NCI-H345 treated with DMSO at 0.1 percent for 48 hours (cell line): ENCODE data around the gene CAMK2B.
A peak's percentile ranks its signal among the peaks of the same experiment; 100 is the strongest.
"Not testable (repeated sequence)": the region's sequence is repeated elsewhere in the genome, so short reads cannot be mapped to it uniquely, and the experiment has no call there.

ENCODE experiments used
- DNase-seq: peaks from one replicate; lab custom pipeline; 2025; ENCODE audit not compliant: unreplicated experiment; lab: John Stamatoyannopoulos, UW

Gene CAMK2B

DNA sequence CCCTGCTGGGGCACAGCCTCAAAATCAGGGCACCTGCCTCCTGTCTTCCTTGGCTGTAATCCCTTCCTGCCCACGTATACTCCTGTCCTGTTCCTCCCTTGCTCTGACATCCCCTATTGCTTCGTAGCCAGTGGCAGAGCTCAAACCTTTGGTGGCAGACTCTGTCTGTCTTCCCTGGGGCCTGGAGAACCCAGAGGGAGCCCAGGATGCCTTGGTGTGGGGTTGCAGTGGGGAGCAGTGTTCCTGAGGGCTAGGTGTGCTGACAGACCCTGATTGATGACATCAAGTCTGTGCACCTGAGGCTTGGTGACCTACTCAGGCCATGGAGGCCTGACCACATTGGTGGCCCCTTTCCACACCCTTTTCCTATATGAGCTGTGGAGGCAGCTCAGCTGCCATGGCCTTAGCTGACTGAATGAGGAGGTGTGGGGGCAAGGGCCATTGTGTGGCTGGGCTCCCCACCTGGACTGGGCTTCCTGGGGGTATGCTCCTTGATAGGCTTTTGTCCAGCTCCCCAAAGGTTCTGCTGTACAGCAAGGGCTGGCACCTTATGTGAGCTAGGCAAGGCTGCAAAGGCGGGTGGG, 130.7 kb downstream of the CAMK2B start:
- no peak for DNase-seq

GRCh38 chr7:44194069-44194468, 131.3 kb downstream of the CAMK2B start:
- DNase-seq, result no peak

DNA sequence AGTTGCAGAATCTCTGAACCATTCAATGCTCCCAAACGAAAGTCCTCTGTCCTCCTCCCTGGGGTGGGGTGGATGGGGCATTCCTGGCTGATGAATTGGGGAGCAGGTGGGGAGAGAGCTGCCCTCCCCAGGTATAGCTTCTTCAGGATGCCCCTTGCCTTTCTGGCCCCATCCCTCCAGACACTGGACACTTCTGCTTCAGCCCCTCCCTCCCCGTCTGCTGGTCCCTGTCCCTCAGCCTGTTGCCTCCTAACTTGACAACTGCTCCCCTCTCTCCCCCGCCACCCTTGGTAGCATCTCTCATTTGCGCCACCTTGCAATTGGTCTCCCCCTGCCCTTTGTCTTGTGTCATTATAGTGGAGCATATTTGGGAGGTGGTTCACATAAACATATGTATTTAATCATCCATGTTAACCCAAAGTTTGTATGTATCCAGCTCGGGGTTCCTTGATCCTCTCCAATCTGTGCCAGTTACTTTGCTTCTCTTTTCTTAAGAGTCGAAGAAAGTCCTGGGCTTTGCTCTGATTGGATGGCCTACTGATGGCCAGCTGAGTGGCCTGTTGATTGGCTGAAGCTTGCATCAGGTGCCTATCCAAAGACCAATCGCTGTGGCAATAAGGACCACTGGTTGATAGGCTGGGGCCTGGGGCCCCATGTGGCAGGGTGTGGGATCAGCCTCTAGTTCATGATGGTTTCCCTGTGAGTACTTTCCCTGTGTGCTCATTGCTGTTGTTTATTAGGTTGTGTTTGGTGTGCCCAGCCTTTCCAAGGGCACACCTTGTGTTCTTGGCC, 132.2 kb downstream of the CAMK2B start:
- DNase-seq, result no peak

GRCh38 chr7:44191171-44191570, 134.2 kb downstream of the CAMK2B start:
- DNase-seq, result no peak

- DNase-seq, result no peak
Measured at GRCh38 chr7:44189993-44190872, 135.2 kb downstream of the CAMK2B start.

- no peak for DNase-seq
Measured at GRCh38 chr7:44189286-44189992, 136.0 kb downstream of the CAMK2B start, which contains the start of gene GCK. Gene GCK, minus strand, starts transcription at chr7:44189439. Its CDS starts 486 bp downstream, at chr7:44188953.

GRCh38 chr7:44188480-44189225, 136.7 kb downstream of the CAMK2B start:
- DNase-seq, result no peak

GRCh38 chr7:44187636-44188416, 137.6 kb downstream of the CAMK2B start:
- no peak for DNase-seq

DNA sequence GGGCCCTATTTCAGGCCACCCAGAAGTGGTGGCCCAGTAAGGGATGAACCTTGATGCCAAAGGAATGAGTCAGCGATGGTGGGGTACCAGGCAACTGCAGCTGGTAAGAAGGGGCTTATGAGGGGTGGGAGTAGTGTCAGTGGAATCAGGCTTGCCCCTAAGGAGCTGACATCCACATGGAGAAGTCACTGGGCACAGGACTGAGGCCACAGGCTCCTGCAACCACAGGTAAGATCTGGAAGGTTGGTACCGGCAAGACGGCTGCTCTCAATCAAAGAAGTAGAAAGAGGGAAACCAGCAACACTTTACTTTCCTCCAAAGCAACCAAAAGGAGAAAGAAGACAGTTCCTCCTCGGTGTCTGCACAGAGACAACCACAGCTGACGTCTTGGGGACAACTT, 138.7 kb downstream of the CAMK2B start:
- no peak for DNase-seq

DNA sequence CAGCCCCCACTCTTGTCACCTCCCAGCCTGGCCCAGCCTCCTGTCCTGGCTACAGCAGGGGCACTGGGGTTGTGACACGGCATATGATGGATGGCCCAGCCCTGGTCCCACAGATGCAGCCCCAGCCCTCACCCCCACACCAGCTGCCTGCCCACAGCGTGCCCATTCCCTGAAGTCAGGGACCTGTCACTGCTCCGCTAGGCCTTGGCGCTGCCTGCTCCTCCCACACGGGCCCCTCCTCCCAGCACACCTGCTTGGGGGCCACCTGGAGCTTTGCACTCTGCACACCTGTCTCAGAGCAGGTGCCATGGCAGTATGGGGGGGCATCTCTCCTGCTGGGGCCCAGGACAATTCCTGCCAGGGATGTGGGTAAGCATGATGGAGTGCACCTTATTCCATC, 139.7 kb downstream of the CAMK2B start:
- DNase-seq, result no peak

- no peak for DNase-seq
Measured at GRCh38 chr7:44184873-44185446, 140.4 kb downstream of the CAMK2B start.

- no peak for DNase-seq
Measured at GRCh38 chr7:44184206-44184872, 141.1 kb downstream of the CAMK2B start.

GRCh38 chr7:44183386-44183785, 142.0 kb downstream of the CAMK2B start:
- DNase-seq, result no peak

GRCh38 chr7:44182827-44183226, 142.6 kb downstream of the CAMK2B start:
- DNase-seq, result no peak

- DNase-seq, result no peak
Measured at GRCh38 chr7:44180631-44181030, 144.8 kb downstream of the CAMK2B start.

DNA sequence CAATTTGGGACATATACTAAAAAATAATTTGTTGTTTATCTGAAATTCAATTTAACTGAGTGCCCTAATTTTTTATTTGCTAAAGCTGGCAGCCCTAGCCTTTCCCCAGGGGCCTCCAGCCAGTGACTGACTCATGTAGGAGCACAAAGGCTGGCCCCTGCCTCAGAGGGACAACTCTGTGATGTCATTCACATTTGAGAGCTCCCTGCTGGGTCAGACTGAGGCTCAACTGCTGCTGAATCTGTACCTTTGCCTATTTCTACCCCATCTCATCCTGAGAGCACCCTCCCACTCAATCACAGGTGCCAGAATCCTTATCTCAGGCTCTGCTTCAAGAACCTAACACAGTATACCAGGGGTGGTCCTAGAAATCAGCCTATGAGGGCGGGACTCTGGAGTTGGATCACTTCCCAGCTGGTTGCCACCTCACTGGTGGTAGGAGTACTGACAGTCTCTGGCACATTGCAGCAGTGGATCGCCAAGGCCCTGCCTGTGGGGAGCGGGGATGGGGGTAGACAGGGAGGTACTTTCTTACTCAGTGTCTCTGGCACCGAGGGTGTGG, 147.7 kb downstream of the CAMK2B start:
- peak; percentile 42 for DNase-seq

DNA sequence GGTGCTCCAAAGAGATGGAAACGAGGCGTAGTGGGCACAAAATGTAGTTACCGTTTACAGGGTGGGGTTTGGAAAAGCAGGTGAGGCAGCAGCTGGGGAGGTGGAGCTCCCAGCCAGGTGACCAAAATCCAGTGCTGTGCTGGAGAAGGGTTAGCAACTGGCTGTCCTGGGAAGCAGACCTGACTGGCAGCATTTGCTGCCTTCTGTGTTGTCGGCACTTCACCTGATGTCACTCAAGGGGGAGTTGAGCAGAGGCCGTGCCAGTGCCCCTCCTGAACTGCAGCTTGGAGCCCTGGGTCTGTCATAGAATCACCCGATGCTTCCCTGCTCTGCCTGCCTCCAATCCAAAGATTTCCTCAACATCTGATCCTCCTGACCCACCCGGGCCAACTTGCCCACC, 148.9 kb downstream of the CAMK2B start:
- no peak for DNase-seq

DNA sequence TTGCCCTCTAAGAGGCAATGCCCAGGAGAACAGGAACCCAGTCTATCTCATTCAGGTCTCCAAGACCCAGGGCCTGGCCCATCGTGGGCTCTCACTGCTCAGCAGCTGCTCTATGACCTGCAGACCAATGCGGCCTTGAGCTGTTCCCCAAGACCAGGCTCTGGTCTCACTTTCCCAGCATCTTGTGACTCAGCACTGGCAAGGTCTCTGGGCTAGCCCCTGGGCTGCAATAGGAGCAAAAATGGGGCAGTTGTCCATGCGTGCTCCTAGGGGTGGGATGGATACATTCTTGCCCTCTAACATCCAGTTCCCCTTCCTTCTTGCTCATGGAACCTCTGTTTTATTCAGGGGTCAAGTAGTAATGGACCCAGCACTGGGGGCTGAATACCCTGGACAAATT, 149.7 kb downstream of the CAMK2B start:
- DNase-seq, result no peak

DNA sequence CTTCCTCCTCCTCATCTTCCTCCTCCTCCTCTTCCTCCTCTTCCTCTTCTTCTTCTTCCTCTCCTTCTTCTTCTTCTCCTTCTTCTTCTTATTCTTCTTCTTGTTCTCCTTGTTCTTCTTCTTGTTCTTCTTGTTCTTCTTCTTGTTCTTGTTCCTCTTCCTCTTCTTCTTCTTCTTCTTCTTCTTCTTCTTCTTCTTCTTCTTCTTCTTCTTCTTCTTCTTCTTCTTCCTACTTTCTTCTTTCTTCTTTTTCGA, 150.8 kb downstream of the CAMK2B start:
- not testable (repeated sequence) for DNase-seq
